ENCODE data around the gene TBC1D10A. TPM values are rescaled to one million over a fixed set of nuclear protein-coding genes. Genes with fewer than 3 reads are reported as not detected.

The TBC1D10A gene, protein sequence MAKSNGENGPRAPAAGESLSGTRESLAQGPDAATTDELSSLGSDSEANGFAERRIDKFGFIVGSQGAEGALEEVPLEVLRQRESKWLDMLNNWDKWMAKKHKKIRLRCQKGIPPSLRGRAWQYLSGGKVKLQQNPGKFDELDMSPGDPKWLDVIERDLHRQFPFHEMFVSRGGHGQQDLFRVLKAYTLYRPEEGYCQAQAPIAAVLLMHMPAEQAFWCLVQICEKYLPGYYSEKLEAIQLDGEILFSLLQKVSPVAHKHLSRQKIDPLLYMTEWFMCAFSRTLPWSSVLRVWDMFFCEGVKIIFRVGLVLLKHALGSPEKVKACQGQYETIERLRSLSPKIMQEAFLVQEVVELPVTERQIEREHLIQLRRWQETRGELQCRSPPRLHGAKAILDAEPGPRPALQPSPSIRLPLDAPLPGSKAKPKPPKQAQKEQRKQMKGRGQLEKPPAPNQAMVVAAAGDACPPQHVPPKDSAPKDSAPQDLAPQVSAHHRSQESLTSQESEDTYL
- total RNA-seq = 40.0 TPM

GRCh38 chr22:30326706-30327362 lies at the start of gene TBC1D10A:
TBC1D10A (minus strand) TSS chr22:30326941; CDS start chr22:30326881, 60 bp downstream.
- peak; percentile 93 for DNase-seq (ENCODE audit: low spot score)

GRCh38 chr22:30375312-30375849 lies 48.6 kb upstream of the TBC1D10A start:
- DNase-seq (ENCODE audit: low spot score) = no peak

- no peak for DNase-seq (ENCODE audit: low spot score)
These were observed 46.9 kb upstream of the TBC1D10A start for GRCh38 chr22:30373331-30374325.

DNA sequence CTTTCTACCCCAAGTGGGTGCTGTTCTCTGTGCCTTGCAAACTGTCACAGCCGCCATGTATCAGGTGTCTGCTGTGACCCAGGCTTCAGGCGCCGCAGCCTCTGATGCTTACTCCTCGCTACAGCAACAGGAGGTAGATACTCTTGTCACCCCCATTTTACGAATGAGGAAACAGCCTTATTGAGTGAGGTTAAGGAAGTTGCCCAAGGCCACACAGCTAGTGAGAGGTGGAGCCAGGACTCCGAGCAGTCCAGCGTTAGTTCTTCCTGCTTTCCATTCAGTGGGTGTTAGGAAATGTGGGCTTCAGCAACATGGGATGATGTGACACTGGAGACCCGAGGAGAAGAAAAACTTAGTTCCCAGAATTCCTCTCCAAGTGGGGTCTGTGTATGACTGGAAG lies 46.2 kb upstream of the TBC1D10A start:
- no peak for DNase-seq (ENCODE audit: low spot score)

DNA sequence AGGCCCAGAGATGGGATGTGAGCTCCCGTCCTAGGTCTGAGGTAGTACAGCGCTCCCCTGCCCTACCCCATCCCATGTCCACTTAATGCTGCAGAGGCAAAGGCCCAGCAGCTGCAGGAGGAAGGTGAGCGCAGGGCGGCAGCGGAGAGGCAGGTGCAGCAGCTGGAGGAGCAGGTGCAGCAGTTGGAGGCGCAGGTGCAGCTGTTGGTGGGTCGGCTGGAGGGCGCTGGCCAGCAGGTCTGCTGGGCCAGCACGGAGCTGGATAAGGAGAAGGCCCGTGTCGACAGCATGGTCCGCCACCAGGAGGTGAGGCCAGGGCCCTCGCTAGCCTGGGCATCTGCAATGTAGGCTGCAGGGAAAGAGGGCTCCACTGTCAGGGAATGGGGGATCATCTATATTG lies 45.2 kb upstream of the TBC1D10A start:
- DNase-seq (ENCODE audit: low spot score) = no peak

GRCh38 chr22:30371321-30371720 lies 44.6 kb upstream of the TBC1D10A start:
- no peak for DNase-seq (ENCODE audit: low spot score)

DNA sequence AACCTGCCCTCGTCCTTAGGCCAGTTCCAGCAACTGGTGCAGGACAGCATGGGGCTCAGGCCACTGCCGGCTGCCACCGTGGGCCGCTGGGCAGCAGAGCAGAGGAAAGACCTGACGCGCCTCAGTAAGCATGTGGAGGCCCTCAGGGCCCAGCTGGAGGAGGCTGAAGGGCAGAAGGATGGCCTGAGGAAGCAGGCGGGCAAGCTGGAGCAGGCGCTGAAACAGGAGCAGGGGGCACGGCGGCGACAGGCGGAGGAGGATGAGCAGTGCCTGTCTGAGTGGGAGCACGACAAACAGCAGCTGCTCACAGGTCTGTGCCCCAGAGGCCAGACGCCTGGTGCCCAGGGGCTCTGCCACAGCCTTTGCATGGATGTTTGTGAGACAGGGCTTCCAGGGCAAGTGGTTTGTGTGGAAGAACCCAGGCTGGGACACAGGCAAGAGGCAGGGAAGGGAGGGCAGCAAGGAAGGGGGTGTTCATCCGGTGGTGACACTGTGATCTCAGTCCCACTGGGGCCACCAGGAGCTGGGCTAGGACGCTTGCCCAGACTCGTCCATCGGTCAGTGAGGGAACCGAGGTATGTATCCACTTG lies 44.0 kb upstream of the TBC1D10A start:
- no peak for DNase-seq (ENCODE audit: low spot score)

- no peak for DNase-seq (ENCODE audit: low spot score)
These were observed 41.7 kb upstream of the TBC1D10A start for GRCh38 chr22:30368420-30368819.

GRCh38 chr22:30365891-30366290 lies 39.1 kb upstream of the TBC1D10A start:
- no peak for DNase-seq (ENCODE audit: low spot score)

GRCh38 chr22:30362651-30363281 lies 36.0 kb upstream of the TBC1D10A start:
- DNase-seq (ENCODE audit: low spot score) = no peak

DNA sequence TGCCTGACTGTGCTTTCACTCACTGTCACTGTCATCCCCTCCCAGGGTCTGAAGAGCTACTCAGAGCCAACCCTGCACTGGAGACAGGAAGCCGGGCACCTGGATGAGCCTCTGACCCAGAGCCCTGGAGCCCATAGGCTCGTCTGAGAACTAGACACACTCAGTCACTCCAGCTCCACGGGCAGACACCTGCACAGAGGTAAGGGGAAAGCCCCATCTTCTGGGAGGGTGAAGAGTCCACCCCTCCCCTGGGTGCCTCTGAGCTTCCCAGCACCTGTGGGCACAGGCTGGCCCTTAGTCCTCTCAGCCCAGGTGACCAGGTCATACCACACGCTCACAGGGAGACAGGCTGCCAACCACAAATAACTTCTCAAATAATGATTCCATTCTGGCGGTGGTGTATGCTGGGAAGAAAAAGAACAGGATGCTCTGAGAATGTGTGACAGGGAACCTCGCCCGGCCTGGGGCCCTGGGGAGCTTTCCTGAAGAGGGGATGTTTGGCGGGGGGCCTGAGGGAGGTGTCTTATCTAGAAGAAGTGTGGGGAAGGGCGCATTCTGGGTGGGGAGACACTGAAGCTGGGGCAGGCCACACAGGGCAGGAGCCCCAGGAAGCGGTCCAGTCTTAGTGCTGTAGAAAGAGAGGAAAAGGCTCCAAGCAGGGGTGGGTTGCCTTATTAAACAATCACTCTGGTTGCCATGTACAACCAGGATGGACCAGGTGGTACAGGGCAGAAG lies 35.3 kb upstream of the TBC1D10A start:
- no peak for DNase-seq (ENCODE audit: low spot score)

DNA sequence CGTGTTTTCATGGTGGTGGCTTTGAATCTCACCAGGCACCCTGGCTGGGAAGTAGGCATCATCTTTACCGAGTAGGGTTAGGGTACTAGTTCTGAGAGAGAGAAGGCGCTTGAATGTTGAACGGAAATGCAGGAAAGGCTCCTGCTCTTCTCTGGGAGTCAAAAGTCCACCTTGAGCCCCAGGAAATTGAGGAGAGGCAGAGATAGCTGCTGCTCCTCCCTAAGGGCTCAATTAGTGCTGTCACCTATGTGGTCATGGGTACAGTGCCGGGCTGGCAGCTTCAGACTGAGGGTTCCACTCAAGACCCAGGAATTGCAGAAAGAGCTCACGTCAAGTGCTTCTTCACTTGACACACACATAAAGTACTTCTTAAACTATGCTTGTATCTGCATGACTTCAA lies 31.8 kb upstream of the TBC1D10A start:
- no peak for DNase-seq (ENCODE audit: low spot score)

DNA sequence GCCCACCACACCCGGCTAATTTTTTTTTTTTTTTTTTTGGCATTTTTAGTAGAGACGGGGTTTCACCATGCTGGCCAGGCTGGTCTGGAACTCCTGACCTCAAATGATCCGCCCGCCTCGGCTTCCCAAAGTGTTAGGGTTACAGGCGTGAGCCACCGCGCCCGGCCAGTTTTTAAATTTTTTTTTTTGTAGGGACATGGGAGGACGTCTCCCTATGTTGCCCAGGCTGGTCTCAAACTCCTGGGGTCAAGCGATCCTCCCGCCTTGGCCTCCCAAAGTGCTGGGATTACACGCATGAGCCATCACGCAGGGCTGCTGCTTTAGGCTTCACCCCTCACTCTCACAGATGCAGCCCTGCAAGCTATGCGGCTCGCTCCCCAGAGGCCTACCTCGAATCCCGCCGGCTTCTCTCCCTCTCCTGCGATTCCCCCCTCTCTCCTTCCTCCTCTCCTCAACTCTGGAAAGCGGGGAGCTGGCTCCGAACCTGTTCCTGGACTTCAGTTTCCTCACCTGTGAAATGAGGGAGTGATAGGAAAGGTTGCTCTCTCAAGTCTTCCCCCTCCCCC lies 31.0 kb upstream of the TBC1D10A start:
- no peak for DNase-seq (ENCODE audit: low spot score)

DNA sequence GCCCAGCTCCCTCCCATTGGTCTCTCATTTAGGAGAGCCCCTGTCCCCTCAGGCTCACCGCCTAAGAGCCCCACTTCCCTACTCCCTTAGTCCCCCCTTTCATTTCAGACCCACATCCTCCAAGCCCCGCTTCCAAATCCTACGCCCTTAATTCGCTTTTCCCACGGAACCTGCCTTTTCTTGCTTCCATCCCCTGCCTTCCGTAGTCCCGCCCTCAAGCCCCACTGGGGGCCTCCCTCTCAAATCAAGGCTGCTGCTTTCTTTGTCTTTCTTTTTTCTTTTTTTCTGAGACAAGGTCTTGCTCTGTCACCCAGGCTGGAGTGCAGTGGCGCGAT lies 30.5 kb upstream of the TBC1D10A start:
- no peak for DNase-seq (ENCODE audit: low spot score)

DNA sequence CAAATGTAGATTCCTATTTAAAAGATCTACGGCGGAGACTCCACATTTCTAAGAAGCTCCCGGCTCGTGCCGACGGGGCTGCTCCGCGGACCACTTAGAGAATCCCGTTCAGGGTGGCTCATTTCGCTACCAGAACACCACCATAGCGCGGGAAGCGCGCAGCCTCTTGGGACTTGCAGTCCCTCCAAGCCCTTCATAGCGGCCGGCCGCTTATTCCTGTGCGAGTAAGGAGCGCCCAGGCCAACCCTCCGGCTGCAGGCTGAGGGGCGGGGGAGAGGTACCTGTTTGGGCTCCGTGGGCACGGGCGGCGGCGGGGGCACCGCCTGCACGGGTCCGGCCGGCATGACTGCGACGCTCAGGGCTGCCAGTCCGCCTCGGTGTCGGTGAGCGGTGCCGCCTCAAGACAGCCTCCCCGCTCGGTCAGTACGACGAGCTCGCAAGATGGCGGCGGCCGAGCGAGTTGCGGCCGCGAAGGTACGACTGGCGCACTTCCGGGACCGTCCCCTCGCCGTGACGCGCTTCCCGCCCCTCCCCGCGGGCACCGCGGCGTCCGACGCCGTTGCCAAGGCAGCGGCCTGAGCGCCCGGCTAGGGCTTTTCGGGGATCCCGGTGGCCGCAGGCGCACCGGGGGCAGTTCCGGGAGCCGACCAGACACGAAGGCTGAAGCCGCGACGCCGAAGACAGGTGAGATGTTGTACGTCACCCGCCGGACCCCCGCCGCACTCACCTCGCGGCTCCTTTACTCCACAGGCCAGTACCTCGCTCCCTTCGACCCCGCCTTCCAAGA lies 29.9 kb upstream of the TBC1D10A start, which contains the start of the genes CCDC157 and SF3A1:
Gene CCDC157 (plus strand): TSS at position 559 of the 787 bp plus-strand sequence. CDS start 8,994 bp downstream, outside the sequence.
Gene SF3A1 (minus strand): TSS at position 446 of the 787 bp plus-strand sequence. CDS start 102 bp downstream, at position 344.
- DNase-seq (ENCODE audit: low spot score) = peak; percentile 89

GRCh38 chr22:30354644-30355043 lies 27.9 kb upstream of the TBC1D10A start:
- no peak for DNase-seq (ENCODE audit: low spot score)

GRCh38 chr22:30351226-30351625 lies 24.5 kb upstream of the TBC1D10A start:
- DNase-seq (ENCODE audit: low spot score) = no peak

DNA sequence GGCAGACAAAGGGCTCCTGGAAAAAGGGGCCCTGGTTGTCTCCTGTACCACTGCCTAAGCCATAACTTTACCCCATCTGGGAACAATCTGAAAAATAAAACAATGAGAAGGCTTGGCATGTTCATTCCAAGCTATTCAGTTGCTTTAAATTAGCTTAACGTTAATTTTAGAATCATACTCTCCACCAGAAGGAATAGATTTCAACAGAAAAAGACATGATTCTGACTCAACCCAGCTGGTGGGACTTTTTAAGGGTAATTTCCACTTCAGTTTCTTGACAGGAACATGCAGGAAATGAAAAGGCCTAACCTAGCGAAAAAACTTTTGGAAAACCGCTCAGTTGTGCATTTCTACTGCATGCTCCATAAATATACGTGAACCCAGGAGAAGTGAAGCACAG lies 22.1 kb upstream of the TBC1D10A start:
- no peak for DNase-seq (ENCODE audit: low spot score)

GRCh38 chr22:30348404-30348803 lies 21.7 kb upstream of the TBC1D10A start:
- DNase-seq (ENCODE audit: low spot score) = no peak

Measured in ureter (tissue), 1 donor.